Measurements from ENCODE around the gene STAP1.
"Not testable (repeated sequence)": the region's sequence is repeated elsewhere in the genome, so short reads cannot be mapped to it uniquely, and the experiment has no call there.

The STAP1 gene

GRCh38 chr4:67549123-67549522 is 9.4 kb upstream of the STAP1 start:
- H3K27me3 ChIP-seq (replicated peaks): no peaks in the 10 kb centered on the region
- in situ Hi-C loops (cut with HindIII; ENCODE audit: low pct_ligation_motif_present, low sequenced_read_pairs): no loop called here
- H3K27ac ChIP-seq: no peak overlapping the region
- TF ChIP-seq CTCF (IDR thresholded peaks at IDR 0.05; ENCODE audit: low read depth, low read length, missing control alignments): peak; percentile 16
- DNase-seq: no peak
- H3K36me3 ChIP-seq (replicated peaks): no peaks in the 10 kb centered on the region
- no peak overlapping the region for H3K4me3 ChIP-seq (ENCODE audit: low read depth, low read length)

DNA sequence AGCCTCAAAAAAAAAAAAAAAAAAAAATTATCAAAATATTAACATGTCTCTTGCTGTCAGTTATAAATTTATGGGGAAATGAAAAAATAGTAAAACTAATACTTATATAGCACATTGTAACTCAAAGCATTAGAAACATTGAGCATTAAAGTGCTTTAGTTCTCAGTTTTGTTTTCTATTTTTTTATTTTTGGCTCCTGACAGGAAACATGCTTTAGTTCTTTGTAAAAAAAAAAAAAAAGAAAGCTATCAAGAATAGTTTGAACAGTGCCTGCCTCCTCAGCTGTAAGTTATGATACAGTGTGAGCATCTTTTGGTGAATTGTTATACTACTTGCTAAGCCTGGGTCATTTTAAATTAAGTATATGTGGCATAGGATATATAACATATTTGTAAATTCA is 8.1 kb upstream of the STAP1 start:
- H3K4me3 ChIP-seq (ENCODE audit: low read depth, low read length): no peak overlapping the region
- H3K36me3 ChIP-seq (replicated peaks): no peaks in the 10 kb centered on the region
- in situ Hi-C loops (cut with HindIII; ENCODE audit: low pct_ligation_motif_present, low sequenced_read_pairs): no loop called here
- no peak overlapping the region for H3K27ac ChIP-seq
- TF ChIP-seq CTCF (IDR thresholded peaks at IDR 0.05; ENCODE audit: low read depth, low read length, missing control alignments): no peak
- H3K27me3 ChIP-seq (replicated peaks): no peaks in the 10 kb centered on the region
- no peak for DNase-seq

- Histone ChIP-seq H3K27me3 (replicated peaks) (no peaks in the 10 kb centered on the region), H3K27ac (no peak overlapping the region), H3K4me3 (ENCODE audit: low read depth, low read length) (no peak overlapping the region), H3K36me3 (replicated peaks) (no peaks in the 10 kb centered on the region)
- in situ Hi-C loops (cut with HindIII; ENCODE audit: low pct_ligation_motif_present, low sequenced_read_pairs): no loop called here
- no peak for DNase-seq
- no peak for TF ChIP-seq CTCF (IDR thresholded peaks at IDR 0.05; ENCODE audit: low read depth, low read length, missing control alignments)
These were observed 7.7 kb upstream of the STAP1 start for GRCh38 chr4:67550857-67551256.

GRCh38 chr4:67552146-67552792 is 6.3 kb upstream of the STAP1 start:
- in situ Hi-C loops (cut with HindIII; ENCODE audit: low pct_ligation_motif_present, low sequenced_read_pairs); H3K27ac ChIP-seq; H3K27me3 ChIP-seq (replicated peaks): not testable (repeated sequence)

GRCh38 chr4:67554096-67554495 is 4.4 kb upstream of the STAP1 start:
- no peak for TF ChIP-seq CTCF (IDR thresholded peaks at IDR 0.05; ENCODE audit: low read depth, low read length, missing control alignments)
- Histone ChIP-seq H3K27me3 (replicated peaks) (no peaks in the 10 kb centered on the region), H3K4me3 (ENCODE audit: low read depth, low read length) (no peak overlapping the region), H3K27ac (no peak overlapping the region), H3K36me3 (replicated peaks) (no peaks in the 10 kb centered on the region)
- in situ Hi-C loops (cut with HindIII; ENCODE audit: low pct_ligation_motif_present, low sequenced_read_pairs): no loop called here
- no peak for DNase-seq

More at GRCh38 chr4:67552146-67552792, 6.3 kb upstream of the STAP1 start:
- H3K36me3 ChIP-seq (replicated peaks); H3K4me3 ChIP-seq (ENCODE audit: low read depth, low read length); DNase-seq: not testable (repeated sequence)

DNA sequence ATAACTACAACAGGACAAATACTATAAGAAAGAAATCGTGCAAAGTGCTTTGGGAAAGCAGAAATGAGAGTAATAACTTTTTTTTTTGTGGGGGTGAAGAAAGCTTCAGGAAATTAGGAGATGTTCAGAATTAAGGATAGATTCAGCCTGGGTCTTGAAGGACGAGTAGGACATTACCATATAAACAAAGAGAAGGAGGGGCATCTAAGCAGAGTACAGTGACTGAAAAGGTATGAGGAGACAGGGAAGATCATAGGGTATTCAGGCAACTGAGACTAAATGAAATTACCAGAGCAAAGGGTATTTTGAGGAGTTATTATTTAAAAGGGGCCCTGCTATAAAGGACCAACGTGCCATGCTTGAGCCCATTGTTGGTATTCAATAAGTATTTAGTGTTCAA is 3.1 kb upstream of the STAP1 start:
- no peak for TF ChIP-seq CTCF (IDR thresholded peaks at IDR 0.05; ENCODE audit: low read depth, low read length, missing control alignments)
- in situ Hi-C loops (cut with HindIII; ENCODE audit: low pct_ligation_motif_present, low sequenced_read_pairs): no loop called here
- DNase-seq: no peak

More for the DNA sequence above, 3.1 kb upstream of the STAP1 start:
- no peaks in the 10 kb centered on the region for H3K27me3 ChIP-seq (replicated peaks)
- no peaks in the 10 kb centered on the region for H3K36me3 ChIP-seq (replicated peaks)
- H3K27ac ChIP-seq: no peak overlapping the region
- H3K4me3 ChIP-seq (ENCODE audit: low read depth, low read length): no peak overlapping the region
